Right cardiac atrium (tissue), 5 donors: ENCODE results near the gene URB1. TPM values are rescaled to one million over a fixed set of nuclear protein-coding genes. Genes with fewer than 3 reads are reported as not detected.

Source experiments
- ATAC-seq, 2 donors: fragments of 200-7000 bp; cut with Tn5 transposase; one replicate each; pipeline versions ENCODE4 v1.8.0 to v1.9.1; 2020; ENCODE audit warnings: moderate library complexity in 2 of 2, mild to moderate bottlenecking in 1 of 2
- DNase-seq, 3 donors: peaks; one replicate each; pipeline ENCODE4 v3.0.0-alpha.2; 2020
- H3K27ac ChIP-seq: one replicate; pipeline ENCODE4 v1.5.1; 2013; ENCODE audit warnings: mild to moderate bottlenecking, low read length, control low read depth, moderate library complexity
- H3K27me3 ChIP-seq: one replicate; pipeline ENCODE4 v1.6.1; 2013; ENCODE audit not compliant: control insufficient read depth, insufficient read depth
- H3K4me1 ChIP-seq: one replicate; pipeline ENCODE4 v1.6.1; 2013; ENCODE audit warnings: low read length; ENCODE audit not compliant: control insufficient read depth, insufficient read depth
- H3K4me3 ChIP-seq: one replicate; pipeline ENCODE4 v1.5.1; 2013; ENCODE audit warnings: low read length, control low read depth
- H3K9me3 ChIP-seq: one replicate; pipeline ENCODE4 v1.6.1; 2013; ENCODE audit warnings: low read length; ENCODE audit not compliant: control insufficient read depth
- WGBS: extraction: QIAGEN DNeasy Blood & Tissue Kit; methylation state at CpG from one replicate; pipeline ENCODE4 v1.1.7; 2013; 5-methylcytosine and 5-hydroxymethylcytosine counted together
- intact Hi-C, 4 donors: fragments of 100-400 bp; cut with DNase I; formaldehyde crosslinking; loops; one replicate each; pipeline versions ENCODE4 v1.11.0 to v1.14.0; 2022 to 2023
- polyA plus RNA-seq: library from polyadenylated mRNA; stranded (reverse); fragments of 200-250 nt; gene quantifications from one replicate; pipeline ENCODE4 v1.2.3, GENCODE V29; 2013
- total RNA-seq, 4 donors: library from RNA; stranded (reverse); fragmentation: NEBNext Ultra II Directional; extraction: Animal tissue kit (Norgen Biotek cat#: 25700); gene quantifications; one replicate each; pipeline ENCODE4 v1.2.1, GENCODE V29; 2021
- donor health status: healthy with polysubstance abuse.
- donor health status: DM: no; HTN: yes; CAD: no.
- donor health status: DM: no; HTN: no; CAD: no.
- donor health status: DM: no; HTN: yes; CAD: no; lungs with severe emphysema.
- donor health status: DM: yes; HTN: yes; CAD: no.

URB1 gene
- total and polyA plus RNA-seq, 5 donors = 3.3 to 13.8 (median 9.8) TPM

DNA sequence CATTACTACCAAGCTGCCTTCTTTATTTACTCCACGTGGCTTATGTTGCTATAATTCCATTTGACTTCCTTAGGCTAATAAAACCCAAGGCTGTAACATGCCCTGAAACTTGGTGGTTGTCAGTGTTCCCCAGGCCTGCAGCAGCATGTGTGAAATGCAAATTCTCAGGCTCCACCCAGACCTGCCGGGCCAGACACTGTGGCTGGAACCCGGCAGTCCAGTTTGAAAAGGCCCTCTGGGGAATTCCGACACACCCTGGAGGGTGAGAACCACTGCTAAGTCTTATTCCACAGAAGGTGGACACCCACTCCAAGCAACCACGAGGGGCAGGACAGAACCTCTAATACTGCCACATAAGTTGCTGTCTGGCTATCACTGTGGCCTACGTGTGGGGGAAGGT lies 41.4 kb downstream of the URB1 start:
- no peak overlapping the region for H3K27ac ChIP-seq
- ATAC-seq = no peak
- H3K9me3 ChIP-seq = no peaks in the 10 kb centered on the region
- intact Hi-C loops = no loop called here
- H3K27me3 ChIP-seq = no peaks in the 10 kb centered on the region
- no peak for DNase-seq
- H3K4me1 ChIP-seq = no peaks in the 10 kb centered on the region
- WGBS = 80% methylated on average over 6 of the region's 6 CpGs
- H3K4me3 ChIP-seq = no peak overlapping the region

DNA sequence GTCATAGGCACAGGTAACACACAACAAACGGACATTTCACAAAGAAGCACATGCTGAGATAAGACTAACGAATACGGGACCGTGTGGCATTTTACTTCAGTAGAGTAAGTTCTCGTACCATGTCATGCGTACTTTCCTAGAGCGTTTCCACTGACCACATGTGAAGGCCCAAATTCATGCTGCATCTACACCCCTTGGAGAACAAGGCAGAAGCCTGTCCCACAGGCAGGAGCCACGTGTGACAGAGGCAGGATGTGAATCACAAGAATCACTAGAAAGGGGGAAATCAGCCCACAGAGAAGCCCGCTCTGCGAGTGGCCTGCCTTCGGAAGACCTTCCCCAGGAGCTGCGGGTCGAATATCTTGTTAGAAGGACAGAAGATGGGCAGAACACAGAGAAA lies 41.8 kb downstream of the URB1 start:
- Histone ChIP-seq H3K27ac (no peak overlapping the region), H3K4me1 (no peaks in the 10 kb centered on the region), H3K4me3 (no peak overlapping the region), H3K27me3 (no peaks in the 10 kb centered on the region), H3K9me3 (no peaks in the 10 kb centered on the region)
- intact Hi-C loops = no loop called here
- 82% methylated on average over 13 of the region's 13 CpGs for WGBS
- ATAC-seq = no peak
- no peak for DNase-seq

GRCh38 chr21:32350211-32350980 lies 42.4 kb downstream of the URB1 start:
- no peaks in the 10 kb centered on the region for H3K9me3 ChIP-seq
- H3K27me3 ChIP-seq = no peaks in the 10 kb centered on the region
- no peaks in the 10 kb centered on the region for H3K4me1 ChIP-seq
- H3K27ac ChIP-seq = no peak overlapping the region
- no peak overlapping the region for H3K4me3 ChIP-seq
- WGBS = 92% methylated on average over 16 of the region's 16 CpGs
- DNase-seq (peak in 1 of 3 donors; percentile 40), ATAC-seq (no peak)
- intact Hi-C loops = no loop called here

GRCh38 chr21:32349333-32349944 lies 43.4 kb downstream of the URB1 start:
- 87% methylated on average over 16 of the region's 16 CpGs for WGBS
- Histone ChIP-seq H3K4me3 (no peak overlapping the region), H3K27ac (no peak overlapping the region), H3K9me3 (peaks cover 2% of the 10 kb centered on the region), H3K4me1 (no peaks in the 10 kb centered on the region), H3K27me3 (no peaks in the 10 kb centered on the region)
- intact Hi-C loops = no loop called here
- DNase-seq (no peak), ATAC-seq (no peak)

GRCh38 chr21:32348604-32349332 lies 44.0 kb downstream of the URB1 start:
- Histone ChIP-seq H3K4me1 (no peaks in the 10 kb centered on the region), H3K27me3 (no peaks in the 10 kb centered on the region), H3K27ac (no peak overlapping the region), H3K4me3 (no peak overlapping the region), H3K9me3 (peaks cover 2% of the 10 kb centered on the region)
- ATAC-seq (no peak), DNase-seq (no peak)
- intact Hi-C loops = no loop called here
- 89% methylated on average over 9 of the region's 9 CpGs for WGBS

GRCh38 chr21:32347977-32348376 lies 44.8 kb downstream of the URB1 start:
- no peaks in the 10 kb centered on the region for H3K27me3 ChIP-seq
- H3K4me3 ChIP-seq = no peak overlapping the region
- intact Hi-C loops = no loop called here
- no peaks in the 10 kb centered on the region for H3K4me1 ChIP-seq
- ATAC-seq = no peak
- 80% methylated on average over 11 of the region's 11 CpGs for WGBS
- H3K9me3 ChIP-seq = peaks cover 2% of the 10 kb centered on the region
- no peak for DNase-seq
- no peak overlapping the region for H3K27ac ChIP-seq

DNA sequence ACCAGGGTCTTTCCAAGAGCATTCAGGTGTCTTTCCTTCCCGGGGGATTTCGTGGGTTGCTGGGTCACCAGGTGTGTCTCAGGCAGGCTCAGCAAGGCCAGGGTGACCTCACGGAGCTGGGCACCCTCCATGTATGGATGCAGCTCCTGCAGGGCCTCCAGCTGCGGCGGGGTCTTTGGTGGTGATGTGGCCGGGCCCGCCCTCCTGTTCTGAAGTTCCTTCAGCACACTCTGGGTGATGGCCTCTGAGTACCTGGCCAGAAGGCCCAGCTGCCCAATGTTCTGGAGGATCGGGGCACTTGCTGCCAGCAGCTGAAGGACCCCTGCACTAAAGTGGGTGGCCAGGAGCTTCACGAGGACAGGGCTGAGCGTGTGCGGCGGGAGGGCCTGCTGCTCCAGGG lies 45.5 kb downstream of the URB1 start:
- Histone ChIP-seq H3K4me3 (no peak overlapping the region), H3K9me3 (peaks cover 2% of the 10 kb centered on the region), H3K27ac (no peak overlapping the region), H3K27me3 (no peaks in the 10 kb centered on the region), H3K4me1 (no peaks in the 10 kb centered on the region)
- DNase-seq = no peak
- WGBS = 94% methylated on average over 12 of the region's 12 CpGs
- no peak for ATAC-seq
- intact Hi-C loops = no loop called here

DNA sequence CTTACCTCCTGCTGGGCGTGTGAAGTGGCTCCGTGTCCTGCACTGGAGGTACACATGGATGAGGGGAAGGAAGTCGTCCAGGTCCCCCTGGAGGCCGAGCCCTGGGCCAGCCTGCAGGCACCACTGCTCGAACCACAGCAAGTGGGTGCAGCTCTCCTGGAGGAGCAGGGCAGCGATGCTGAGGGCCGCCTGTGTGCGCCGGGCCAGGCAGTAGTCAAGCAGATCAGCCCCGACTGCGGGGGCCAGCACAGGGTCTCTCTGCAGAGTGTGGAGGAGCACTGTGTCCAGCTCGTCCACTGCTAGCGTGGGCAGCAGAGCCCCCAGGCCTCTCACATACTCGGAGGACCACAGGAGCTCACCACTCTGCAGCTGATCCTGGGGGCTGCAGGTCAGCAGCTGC lies 45.9 kb downstream of the URB1 start:
- 95% methylated on average over 14 of the region's 14 CpGs for WGBS
- no peak overlapping the region for H3K27ac ChIP-seq
- H3K4me3 ChIP-seq = no peak overlapping the region
- no peaks in the 10 kb centered on the region for H3K27me3 ChIP-seq
- intact Hi-C loops = no loop called here
- ATAC-seq (no peak), DNase-seq (no peak)
- no peaks in the 10 kb centered on the region for H3K4me1 ChIP-seq
- H3K9me3 ChIP-seq = peaks cover 2% of the 10 kb centered on the region

DNA sequence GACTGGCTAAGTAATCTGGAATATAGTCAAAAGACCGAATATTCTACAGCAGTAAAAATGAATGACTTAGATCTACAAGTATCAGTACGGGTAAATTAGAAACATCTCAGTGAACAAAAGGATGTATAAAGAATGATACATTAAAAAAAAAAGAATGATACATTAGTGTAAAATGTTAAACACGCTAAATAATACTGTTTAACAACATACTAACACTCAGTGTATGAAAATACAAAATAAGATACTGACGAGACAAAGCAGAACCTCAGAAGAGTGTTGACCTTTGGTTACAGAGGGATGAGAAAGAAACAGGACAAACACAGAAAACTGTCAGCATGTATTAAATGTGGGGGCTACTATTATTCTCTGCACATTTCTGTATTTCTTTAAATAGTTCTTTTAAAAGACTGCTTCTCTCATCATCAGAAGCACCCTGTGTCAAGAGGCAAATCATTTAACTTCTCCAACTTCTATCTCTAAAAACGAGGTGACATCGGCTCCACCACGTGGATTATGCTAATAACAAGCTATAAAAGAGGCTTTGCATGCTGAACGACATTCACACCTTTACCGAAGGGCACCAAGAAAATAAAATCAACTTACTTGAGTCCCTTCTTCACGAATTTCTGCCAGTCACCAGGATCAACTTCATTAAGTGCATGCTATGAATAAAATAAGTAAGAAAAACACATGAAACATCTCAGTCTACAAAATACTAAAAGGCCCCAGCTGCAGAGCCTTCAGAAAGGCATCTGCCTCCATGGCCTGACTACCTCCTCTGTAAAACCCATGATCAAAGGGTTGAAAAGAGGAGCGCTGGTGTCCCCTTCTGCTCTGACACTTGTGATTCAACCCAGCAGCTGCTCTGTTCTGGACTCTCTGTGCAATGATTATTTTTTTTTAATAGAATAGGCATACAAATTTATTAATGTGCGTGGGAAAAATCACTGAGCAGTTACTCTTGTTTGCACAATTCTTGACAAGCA lies 51.7 kb downstream of the URB1 start:
- intact Hi-C loops = no loop called here
- Histone ChIP-seq H3K27ac (no peak overlapping the region), H3K27me3 (no peaks in the 10 kb centered on the region), H3K4me3 (no peak overlapping the region), H3K4me1 (no peaks in the 10 kb centered on the region), H3K9me3 (peaks cover 2% of the 10 kb centered on the region)
- no peak for DNase-seq
- WGBS = 78% methylated on average over 12 of the region's 12 CpGs
- no peak for ATAC-seq

GRCh38 chr21:32338209-32338921 lies 54.4 kb downstream of the URB1 start:
- H3K4me3 ChIP-seq = no peak overlapping the region
- DNase-seq (no peak), ATAC-seq (no peak)
- no peaks in the 10 kb centered on the region for H3K9me3 ChIP-seq
- H3K4me1 ChIP-seq = no peaks in the 10 kb centered on the region
- H3K27ac ChIP-seq = no peak overlapping the region
- intact Hi-C loops = no loop called here
- 94% methylated on average over 23 of the region's 23 CpGs for WGBS
- H3K27me3 ChIP-seq = no peaks in the 10 kb centered on the region
